ENCODE data around the gene ZBTB7C. TPM values are rescaled to one million over a fixed set of nuclear protein-coding genes. Genes with fewer than 3 reads are reported as not detected.
A peak's percentile ranks its signal among the peaks of the same experiment; 100 is the strongest.

ZBTB7C gene
- total RNA-seq, 2 donors from 2014 or later: 1.3 to 2.3 TPM

GRCh38 chr18:48293954-48294898 is 115.0 kb downstream of the ZBTB7C start:
- ATAC-seq: peak; percentile 83
- Histone ChIP-seq H3K4me3 (no peak overlapping the region), H3K36me3 (replicated peaks in 1 of 2; ENCODE audit: insufficient read depth in 1 of 2, low read depth in 2 of 2) (no peaks in the 10 kb centered on the region), H3K4me1 (peaks cover 24% of the 10 kb centered on the region), H3K9me3 (no peaks in the 10 kb centered on the region), H3K27ac (peak overlapping the region in 3 of 4 donors; percentile 49 to 67 (median 54)), H3K27me3 (no peaks in the 10 kb centered on the region)
- intact Hi-C loops (cut with DNase I): no loop called here
- 45 to 57% methylated on average over 12 to 16 of the region's 16 CpGs for WGBS, 2 donors
- peak; percentile 21 to 55 (median 48) for DNase-seq
- TF ChIP-seq CTCF (IDR thresholded peaks at IDR 0.05) (no peak), POLR2A (IDR thresholded peaks at IDR 0.05) (no peak)

- intact Hi-C loops (cut with DNase I): no loop called here
- ATAC-seq (no peak), DNase-seq (no peak)
- no peak overlapping the region for H3K27ac ChIP-seq
- 68 to 83% methylated on average over 4 of the region's 4 CpGs for WGBS, 2 donors
- no peaks in the 10 kb centered on the region for H3K36me3 ChIP-seq (replicated peaks in 1 of 2; ENCODE audit: insufficient read depth in 1 of 2, low read depth in 2 of 2)
- no peak overlapping the region for H3K4me3 ChIP-seq
- H3K27me3 ChIP-seq: no peaks in the 10 kb centered on the region
- H3K4me1 ChIP-seq: peaks cover 24% of the 10 kb centered on the region
- TF ChIP-seq POLR2A (IDR thresholded peaks at IDR 0.05): no peak
- TF ChIP-seq CTCF (IDR thresholded peaks at IDR 0.05): no peak
- H3K9me3 ChIP-seq: no peaks in the 10 kb centered on the region
Observed at GRCh38 chr18:48292782-48293424, 116.3 kb downstream of the ZBTB7C start.

- no peaks in the 10 kb centered on the region for H3K27me3 ChIP-seq
- no peak for DNase-seq
- H3K27ac ChIP-seq: no peak overlapping the region
- H3K36me3 ChIP-seq (replicated peaks in 1 of 2; ENCODE audit: insufficient read depth in 1 of 2, low read depth in 2 of 2): no peaks in the 10 kb centered on the region
- no peak overlapping the region for H3K4me3 ChIP-seq
- TF ChIP-seq CTCF (IDR thresholded peaks at IDR 0.05) (no peak), POLR2A (IDR thresholded peaks at IDR 0.05) (no peak)
- peaks cover 24% of the 10 kb centered on the region for H3K4me1 ChIP-seq
- WGBS, 2 donors: 76% methylated on average over 4 of the region's 4 CpGs
- ATAC-seq: no peak
- H3K9me3 ChIP-seq: no peaks in the 10 kb centered on the region
- intact Hi-C loops (cut with DNase I): no loop called here
Observed at GRCh38 chr18:48292229-48292628, 117.0 kb downstream of the ZBTB7C start.

GRCh38 chr18:48290162-48290926 is 118.8 kb downstream of the ZBTB7C start:
- DNase-seq: no peak
- Histone ChIP-seq H3K9me3 (no peaks in the 10 kb centered on the region), H3K27me3 (no peaks in the 10 kb centered on the region), H3K4me3 (no peak overlapping the region), H3K27ac (no peak overlapping the region), H3K4me1 (peaks cover 24% of the 10 kb centered on the region), H3K36me3 (replicated peaks in 1 of 2; ENCODE audit: insufficient read depth in 1 of 2, low read depth in 2 of 2) (no peaks in the 10 kb centered on the region)
- intact Hi-C loops (cut with DNase I): no loop called here
- 61 to 80% methylated on average over 8 to 13 of the region's 13 CpGs for WGBS, 2 donors
- ATAC-seq: no peak
- TF ChIP-seq CTCF (IDR thresholded peaks at IDR 0.05) (no peak), POLR2A (IDR thresholded peaks at IDR 0.05) (no peak)

Data from body of pancreas (tissue), 4 donors.